HG03139 (cell line): Measurements from ENCODE around the gene N4BP2L2.

ENCODE experiments used
- ATAC-seq: cut with Tn5 transposase; IDR thresholded peaks from one replicate; pipeline ENCODE4 v1.9.1; 2021; ENCODE audit not compliant: unreplicated experiment

N4BP2L2 gene

DNA sequence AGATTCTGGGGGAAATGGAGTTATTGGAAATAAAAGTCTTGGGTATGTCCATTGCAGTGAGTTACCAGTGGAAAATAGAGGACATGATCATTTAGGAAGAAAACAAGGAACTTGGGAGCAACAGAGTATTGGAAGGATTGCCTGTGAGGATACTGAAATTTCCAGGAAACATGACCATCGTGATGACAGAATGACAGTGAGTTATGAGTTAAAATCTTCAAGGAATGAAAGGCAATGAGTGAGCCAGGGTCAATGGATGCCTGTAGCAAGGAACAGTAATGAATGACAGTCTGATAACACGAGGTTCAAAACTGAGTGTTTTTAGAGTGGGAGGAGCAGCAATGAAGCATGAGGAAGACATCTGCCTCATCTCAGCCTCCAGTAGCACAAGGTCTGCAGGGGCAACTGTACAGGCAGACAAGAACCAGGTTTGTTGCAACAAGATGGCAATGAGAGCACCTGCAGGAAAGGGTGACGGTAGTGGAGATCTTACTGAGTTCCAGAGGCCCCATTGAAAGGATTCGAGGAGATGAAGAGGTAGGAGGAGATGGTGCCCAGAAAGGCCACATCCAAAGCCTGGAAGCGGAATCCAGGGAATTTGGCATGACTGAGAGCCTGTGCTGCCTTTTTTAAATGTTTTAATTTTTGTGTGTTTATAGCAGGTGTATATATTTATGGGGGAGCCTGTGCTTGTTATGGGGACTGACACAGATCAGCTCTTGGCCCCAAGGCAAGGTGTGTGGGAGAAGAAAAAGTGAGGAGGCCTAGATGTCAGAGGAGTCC lies 154.6 kb downstream of the N4BP2L2 start:
- ATAC-seq = no peak
